PC-3 (cell line): ENCODE data around the gene APBB2.

Experiments
- CTCF ChIP-seq: fragments of 300-600 bp; sonication (generic); conservative IDR thresholded peaks from 2 replicates; pipeline ENCODE4 v1.5.1; 2017; ENCODE audit warnings: antibody characterized with exemption, low read depth, mild to moderate bottlenecking, low read length
- EZH2phosphoT487 ChIP-seq: fragments of 300-600 bp; sonication (generic); IDR thresholded peaks from 2 replicates; pipeline ENCODE4 v1.6.1; 2018; ENCODE audit warnings: mild to moderate bottlenecking, antibody characterized with exemption, low read length, borderline replicate concordance

GRCh38 chr4:41044791-41045190 is 169.6 kb downstream of the APBB2 start:
- no peak for TF ChIP-seq CTCF
- no peak for TF ChIP-seq EZH2phosphoT487
